Measurements from ENCODE around the gene WDR81. TPM values are rescaled to one million over a fixed set of nuclear protein-coding genes. Genes with fewer than 3 reads are reported as not detected.
"Not testable (repeated sequence)": the region's sequence is repeated elsewhere in the genome, so short reads cannot be mapped to it uniquely, and the experiment has no call there.

Gene WDR81
- polyA plus RNA-seq, 1 donor: 14.4 TPM

DNA sequence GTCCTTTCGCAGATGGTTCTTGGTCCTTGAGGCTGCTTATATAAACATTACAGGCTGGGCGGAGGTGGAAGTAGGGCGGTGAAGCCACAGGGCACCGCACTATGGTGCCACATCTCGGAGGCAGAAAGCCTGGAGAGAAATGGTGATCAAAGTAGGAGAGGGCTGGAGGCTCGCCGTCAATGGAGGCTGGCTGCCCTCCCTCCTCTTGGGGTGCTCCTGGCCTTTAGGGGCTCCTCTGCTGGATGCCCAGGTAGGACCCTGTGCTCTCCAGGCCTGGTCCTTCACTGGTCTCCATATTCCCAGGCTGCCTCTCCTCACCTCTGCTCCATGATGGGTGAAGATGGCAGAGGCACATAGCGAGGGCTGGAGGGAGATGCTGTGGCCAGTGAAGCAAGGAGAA is 12.2 kb upstream of the WDR81 start:
- DNase-seq: no peak

DNA sequence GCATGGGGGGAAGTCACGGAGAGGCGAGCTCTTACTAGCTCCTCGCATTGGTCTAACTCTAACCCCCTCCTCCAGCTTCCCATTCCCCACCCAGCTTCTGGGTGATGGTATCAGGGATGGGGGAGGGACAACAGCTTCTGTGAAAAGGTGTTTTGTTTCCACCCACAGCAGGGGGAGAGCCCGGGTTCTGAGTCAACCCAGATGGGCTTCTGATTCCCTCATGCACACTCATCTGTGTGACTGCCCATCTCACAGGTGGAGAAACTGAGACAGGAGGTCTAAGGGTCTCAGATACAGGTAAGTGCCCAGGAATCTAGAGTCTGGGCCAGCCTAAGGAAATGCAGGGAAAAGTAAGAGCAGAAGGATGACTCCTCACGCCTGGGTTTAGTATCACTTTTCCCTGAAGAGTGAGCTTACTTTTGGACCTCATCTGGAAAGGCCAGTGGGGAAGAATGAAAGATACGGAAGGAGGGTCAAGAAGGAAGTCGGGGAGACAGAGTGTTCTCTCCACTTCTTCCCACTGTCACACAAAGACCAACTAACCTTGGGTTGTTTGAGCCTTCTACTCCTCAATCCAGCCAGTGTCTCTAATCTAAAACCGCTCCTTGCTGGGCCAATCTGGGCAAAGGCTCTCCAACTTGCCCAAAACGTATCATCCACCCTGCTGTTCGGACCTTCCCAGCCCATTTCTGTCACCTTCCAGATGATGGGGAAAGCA is 11.2 kb upstream of the WDR81 start:
- DNase-seq: no peak

DNA sequence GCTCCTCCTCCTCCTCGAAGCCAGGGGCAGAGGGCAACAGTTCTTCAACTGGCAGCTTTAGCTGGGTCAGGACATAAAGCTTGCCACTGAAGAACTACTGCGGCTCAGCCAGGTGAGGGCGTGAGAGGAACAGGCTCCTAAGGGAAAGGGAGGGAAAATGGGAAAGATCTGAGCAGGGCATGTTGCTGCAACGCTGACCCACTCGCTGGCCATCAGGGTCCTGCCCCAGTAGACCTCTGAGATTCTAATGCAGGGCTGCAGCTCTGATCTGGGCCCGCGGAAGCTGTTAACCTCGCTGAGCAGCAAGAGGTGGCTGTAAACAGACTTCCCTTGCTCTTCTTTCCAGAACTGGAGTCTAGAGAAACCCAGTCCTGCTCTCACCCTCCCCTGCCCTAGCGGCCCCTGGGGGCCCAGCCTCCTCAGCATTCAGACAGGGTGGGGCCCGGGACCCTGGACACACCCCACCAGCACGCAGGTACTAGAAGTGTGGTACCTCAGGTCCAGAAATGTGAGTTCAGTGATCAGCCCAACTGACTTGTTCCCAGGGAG is 10.6 kb upstream of the WDR81 start:
- DNase-seq: no peak

DNA sequence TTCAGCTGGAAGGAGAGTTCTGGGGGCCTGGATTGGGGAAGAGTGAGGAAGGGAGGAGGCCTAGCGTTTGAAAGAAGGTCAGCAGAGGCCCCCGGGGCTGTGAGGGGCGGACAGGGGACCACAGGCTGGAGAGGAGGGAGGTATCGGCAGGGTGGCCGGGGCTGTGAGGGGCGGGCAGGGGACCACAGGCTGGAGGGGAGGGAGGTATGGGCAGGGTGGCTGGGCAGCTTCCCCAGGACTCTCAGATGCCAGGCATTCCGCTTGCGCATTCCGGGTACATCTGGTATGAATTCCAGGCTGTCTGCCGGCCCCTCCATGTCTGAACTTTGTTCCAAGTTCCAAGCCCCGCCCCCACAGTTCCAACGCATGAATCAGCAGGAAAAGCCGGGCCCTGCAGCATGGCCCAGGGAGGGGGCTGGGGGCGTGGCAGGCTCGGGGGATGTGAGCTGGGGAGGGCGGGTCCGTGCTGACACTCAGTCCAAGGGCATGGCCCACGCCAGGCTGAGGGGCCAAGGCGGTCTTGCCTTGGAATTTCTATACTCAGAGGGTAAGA is 10.0 kb upstream of the WDR81 start:
- DNase-seq: peak; percentile 90

DNA sequence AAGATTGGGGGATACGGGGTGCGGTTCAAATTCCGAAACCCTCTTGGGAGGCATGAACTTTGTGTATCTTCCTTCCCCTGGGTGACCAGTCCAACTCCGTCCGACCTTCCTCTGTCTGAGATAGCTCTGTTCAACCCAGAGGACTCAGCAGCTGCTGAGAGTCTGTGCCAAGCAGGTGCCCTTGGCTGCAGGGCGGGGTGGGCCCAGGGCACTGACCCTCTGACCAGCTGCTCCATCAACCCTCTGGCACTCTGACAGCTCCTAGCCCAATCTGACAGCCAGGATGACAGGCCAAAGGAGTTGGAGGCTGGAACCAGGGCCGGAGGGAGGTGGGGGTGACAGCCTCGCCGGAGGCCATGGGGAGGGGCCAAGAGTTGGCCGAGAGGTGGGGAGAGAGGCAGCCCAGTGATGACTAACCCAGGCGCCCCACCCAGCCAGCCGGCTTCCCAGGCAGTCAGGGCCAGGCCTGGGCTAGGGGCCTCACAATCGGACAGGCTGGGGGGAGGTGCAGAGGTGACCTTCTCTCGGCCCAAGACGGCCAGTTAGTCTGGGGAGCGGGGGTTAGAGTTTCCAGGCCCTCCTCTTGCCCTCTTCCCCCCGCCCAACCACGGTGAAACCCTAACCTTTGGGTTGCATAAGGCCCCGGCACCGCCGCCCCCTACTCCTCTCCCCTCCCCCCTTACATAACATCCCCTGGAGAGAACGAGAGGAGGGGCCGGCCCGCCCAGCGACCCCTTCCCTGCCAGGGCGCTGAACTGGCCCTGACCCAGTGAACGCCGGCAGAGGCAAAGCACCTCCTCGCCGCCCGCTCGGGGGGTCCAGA is 9.3 kb upstream of the WDR81 start:
- DNase-seq: no peak

DNA sequence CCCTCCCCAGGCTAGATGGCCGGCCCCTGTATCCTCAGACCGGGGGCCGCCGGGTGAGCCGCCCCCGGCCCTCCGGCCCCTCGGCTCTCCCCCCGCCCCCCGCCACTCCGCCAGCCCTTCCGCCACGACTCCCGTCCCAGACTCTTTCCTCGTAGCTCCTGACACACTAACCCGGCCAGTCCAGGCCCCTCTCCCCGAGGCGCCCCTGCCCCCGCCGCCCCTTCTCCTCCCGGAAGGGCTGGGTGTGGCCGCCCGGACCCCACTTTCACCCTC is 8.8 kb upstream of the WDR81 start:
- DNase-seq: no peak

DNA sequence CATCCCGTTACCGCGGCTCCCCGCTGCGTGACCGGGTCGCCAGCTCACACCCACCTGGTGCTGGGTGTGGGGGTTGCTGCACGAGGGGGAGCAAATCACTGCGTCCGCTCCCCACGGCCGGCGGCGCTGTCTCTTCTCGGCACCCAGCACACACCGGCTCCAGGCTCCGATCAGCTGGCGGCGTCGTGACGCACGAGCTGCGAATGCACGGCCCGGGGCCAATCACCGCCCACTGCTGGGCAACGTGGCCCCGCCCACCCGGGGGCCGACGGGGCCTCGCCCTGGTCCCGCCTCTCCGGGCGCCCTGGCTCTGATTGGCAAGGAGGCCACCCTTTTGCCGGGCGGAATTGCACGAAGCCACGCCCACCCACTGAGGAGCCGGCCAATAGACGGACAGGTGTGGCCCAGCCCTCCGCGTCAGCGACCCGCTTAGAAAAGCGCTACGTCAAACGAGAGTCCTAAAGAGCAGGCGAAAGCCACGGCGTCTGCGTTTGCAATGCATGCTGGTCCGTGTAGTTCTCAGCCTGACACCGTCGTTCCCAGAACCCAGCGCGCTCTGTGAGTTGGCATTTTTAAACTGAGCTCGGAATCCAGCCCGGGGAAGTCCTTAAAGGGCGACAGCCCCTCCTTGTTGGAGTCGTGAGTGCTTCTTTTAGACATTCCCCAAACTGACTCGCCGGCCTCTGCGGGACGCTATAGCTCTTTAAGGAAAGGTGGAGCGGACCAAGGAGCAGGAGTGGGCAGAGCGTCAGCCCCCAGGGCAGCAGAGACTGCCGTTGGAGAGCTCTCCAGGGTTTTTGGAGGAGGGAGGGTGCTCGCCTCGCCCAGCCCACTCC is 8.2 kb upstream of the WDR81 start:
- peak; percentile 100 for DNase-seq

DNA sequence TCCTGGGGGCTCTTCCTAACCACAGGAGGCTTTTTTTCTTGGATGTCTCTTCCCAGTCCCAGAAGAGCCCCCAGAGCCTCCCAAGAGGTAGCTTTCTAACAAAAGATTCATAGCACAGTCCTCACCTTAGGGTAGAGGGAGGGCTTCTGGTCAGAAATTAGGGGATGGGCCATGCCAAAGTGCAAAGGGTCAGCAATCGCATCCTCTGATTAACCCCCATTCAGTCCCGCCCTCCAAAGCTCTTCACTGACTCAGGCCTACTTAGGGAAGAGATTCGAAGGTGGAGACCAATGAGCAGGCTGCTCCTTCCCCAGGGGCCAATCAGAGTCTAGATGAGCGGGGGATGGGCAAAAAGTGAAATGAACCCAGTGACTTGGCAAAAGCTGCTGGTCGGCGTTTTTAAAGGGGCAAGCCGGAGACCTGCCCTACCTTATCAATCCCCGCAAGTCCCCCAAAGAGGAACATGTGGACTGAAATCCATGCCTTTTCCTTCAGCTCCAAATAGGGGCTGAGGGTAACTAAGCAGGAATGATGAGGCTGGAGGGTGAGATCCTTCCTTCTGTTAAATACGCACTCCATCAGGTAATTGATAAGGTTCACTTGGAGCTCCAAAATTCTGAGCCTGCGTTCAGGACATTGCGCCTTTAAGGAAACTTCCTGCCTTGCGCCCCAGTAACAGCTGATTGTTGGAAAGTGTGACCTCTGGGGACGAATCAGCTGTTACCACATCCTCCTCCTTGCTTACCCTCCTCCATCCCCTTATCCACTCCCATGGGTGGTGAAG is 7.4 kb upstream of the WDR81 start:
- DNase-seq: peak; percentile 97

DNA sequence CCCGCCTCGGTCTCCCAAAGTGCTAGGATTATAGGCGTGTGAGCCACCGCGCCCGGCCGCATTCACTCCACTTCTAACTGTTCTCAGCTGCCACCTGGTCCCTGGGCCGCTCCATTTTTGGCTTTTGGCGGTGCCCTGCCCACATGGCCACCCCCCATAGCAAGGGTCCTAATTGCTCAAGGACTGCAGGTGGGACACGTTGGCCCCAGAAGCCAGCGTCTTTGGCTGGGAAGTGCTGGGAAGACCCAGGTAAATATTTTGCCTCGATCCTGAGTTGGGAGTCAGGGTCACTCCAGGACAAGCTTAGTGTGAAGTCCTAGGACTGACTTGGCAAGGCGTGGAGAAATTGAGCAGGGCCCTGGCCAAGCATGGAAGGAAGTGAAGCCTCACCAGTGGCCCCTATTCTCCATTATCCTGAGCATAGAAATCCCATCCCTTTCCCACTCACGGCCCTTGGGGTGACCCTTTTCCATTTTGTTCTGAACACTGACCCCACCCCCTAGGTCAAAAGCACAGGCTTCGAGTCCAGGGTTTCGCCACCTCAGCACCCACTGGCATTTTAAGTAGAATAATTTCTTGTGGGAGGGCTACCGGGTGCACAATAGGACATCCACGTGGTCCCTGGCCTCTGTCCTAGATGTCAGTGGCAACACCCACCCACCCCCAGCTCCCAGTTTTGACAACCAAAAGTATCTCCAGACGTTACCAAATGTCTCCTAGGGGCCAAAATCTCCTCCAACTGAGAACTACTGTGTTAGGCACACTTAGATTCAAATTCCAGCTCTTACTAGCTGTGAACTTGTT is 5.9 kb upstream of the WDR81 start:
- DNase-seq: no peak

DNA sequence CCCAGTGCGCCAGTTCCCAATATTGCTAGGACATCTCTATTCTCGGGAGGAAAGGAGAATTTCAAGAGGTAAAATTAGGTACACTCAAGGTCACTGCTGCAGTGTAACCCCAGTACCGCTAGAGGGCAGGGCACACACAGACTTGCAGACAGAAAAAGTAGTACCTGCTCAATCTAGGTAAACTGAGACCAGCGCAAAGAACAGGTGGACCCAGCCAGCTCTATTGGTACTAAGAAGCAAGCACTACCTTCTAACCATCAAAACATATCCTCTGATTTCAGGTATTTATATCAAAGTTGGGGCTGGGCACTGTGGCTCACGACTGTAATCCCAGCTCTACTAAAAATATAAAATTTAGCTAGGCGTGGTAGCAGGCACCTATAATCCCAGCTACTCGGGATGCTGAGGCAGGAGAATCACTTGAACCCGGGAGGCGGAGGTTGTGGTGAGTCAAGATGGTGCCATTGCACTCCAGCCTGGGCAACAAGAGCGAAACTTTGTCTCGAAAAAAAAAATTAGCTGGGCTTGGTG is 3.6 kb upstream of the WDR81 start:
- DNase-seq: no peak

DNA sequence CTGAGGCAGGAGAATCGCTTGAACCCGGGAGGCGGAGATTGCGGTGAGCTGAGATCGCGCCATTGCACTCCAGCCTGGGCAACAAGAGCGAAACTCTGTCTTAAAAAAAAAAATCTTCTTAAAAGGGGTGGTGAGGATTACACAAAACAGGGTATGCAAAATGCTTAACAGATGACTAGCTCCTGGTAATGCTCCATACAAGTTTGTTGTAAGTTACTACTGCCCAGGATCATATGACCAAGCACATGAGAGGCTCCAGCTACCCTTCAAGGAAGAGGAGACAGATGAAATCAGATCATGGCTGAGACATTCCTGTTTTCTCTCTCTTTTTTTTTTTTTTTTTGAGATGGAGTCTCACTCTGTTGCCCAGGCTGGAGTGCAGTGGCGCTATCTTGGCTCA is 2.5 kb upstream of the WDR81 start:
- not testable (repeated sequence) for DNase-seq

DNA sequence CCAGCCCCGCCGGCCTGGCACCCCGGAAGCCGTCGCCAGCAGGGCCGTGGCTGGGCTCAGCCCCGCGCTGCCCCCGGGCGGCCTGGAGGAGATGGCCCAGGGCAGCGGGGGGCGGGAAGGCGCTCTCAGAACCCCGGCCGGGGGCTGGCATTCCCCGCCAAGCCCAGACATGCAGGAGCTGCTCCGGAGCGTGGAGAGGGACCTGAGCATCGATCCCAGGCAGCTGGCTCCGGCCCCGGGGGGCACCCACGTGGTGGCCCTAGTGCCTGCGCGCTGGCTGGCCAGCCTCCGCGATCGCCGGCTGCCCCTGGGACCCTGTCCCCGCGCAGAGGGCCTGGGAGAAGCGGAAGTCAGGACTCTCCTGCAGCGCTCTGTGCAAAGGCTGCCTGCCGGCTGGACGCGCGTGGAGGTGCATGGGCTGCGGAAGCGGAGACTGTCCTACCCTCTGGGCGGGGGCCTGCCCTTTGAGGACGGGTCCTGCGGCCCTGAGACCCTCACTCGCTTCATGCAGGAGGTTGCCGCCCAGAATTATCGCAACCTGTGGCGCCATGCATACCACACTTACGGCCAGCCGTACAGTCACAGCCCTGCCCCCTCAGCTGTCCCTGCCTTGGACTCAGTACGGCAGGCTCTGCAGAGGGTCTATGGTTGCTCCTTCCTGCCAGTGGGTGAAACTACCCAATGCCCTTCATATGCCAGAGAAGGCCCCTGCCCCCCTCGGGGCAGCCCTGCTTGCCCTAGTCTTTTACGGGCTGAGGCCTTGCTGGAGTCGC is 551 bp downstream of the WDR81 start:
- no peak for DNase-seq

DNA sequence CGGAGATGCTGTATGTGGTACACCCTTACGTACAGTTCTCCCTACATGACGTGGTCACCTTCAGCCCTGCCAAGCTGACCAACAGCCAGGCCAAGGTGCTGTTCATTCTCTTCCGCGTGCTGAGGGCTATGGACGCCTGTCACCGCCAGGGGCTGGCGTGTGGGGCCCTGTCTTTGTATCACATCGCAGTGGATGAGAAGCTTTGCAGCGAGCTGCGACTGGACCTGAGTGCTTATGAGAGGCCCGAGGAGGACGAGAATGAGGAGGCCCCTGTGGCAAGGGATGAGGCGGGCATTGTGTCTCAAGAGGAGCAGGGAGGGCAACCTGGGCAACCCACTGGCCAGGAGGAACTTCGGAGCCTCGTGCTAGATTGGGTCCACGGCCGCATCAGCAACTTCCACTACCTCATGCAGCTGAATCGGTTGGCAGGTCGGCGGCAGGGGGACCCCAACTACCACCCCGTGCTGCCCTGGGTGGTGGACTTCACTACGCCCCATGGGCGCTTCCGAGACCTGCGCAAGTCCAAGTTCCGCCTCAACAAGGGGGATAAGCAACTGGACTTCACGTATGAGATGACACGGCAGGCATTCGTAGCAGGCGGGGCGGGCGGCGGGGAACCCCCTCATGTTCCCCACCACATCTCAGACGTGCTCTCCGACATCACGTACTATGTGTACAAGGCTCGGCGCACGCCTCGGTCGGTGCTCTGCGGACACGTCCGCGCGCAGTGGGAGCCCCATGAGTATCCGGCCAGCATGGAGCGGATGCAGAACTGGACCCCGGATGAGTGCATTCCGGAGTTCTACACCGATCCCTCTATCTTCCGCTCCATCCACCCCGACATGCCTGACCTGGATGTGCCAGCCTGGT is 1.4 kb downstream of the WDR81 start:
- DNase-seq: no peak

DNA sequence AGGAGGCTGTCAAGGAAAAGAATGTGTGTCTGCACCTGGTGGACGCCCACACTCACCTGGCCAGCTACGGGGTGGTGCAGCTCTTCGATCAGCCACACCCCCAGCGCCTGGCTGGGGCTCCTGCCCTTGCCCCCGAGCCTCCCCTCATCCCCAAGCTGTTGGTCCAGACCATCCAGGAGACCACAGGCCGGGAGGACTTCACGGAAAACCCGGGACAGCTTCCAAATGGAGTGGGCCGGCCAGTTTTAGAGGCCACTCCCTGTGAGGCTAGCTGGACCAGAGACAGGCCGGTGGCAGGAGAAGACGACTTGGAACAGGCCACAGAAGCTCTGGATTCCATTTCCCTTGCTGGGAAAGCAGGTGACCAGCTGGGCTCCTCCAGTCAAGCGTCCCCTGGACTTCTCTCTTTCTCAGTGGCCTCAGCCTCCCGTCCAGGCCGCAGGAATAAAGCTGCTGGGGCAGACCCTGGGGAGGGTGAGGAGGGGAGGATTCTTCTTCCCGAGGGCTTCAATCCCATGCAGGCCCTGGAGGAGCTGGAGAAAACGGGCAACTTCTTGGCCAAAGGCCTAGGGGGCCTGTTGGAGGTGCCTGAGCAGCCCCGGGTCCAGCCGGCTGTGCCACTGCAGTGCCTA is 2.2 kb downstream of the WDR81 start:
- DNase-seq: no peak

DNA sequence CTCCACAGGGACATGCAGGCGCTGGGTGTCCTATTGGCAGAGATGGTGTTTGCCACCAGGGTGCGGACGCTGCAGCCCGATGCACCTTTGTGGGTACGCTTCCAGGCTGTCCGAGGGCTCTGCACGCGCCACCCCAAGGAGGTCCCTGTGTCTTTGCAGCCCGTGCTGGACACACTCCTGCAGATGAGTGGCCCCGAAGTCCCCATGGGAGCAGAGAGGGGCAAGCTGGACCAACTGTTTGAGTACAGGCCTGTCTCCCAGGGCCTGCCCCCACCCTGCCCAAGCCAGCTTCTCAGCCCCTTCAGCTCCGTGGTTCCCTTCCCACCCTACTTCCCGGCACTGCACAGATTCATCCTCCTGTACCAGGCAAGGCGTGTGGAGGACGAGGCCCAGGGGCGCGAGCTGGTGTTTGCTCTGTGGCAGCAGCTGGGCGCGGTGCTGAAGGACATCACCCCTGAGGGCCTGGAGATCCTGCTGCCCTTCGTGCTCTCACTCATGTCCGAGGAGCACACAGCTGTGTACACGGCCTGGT is 2.8 kb downstream of the WDR81 start:
- no peak for DNase-seq

DNA sequence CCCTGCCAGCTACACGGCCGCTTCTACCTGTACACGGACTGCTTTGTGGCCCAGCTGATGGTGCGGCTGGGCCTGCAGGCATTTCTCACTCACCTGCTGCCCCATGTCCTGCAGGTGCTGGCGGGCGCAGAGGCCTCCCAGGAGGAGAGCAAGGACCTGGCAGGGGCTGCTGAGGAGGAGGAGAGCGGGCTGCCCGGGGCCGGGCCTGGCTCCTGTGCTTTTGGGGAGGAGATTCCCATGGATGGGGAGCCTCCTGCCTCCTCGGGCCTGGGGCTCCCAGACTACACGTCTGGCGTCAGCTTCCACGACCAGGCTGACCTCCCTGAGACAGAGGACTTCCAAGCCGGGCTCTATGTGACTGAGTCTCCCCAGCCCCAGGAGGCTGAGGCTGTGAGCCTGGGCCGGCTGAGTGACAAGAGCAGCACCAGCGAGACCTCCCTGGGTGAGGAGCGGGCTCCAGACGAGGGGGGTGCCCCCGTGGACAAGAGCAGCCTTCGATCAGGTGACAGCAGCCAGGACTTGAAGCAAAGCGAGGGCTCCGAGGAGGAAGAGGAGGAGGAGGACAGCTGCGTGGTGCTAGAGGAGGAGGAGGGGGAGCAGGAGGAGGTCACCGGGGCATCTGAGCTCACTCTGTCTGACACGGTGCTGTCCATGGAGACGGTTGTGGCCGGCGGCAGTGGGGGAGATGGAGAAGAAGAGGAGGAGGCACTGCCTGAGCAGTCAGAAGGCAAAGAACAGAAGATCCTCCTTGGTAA is 3.5 kb downstream of the WDR81 start:
- DNase-seq: no peak

DNA sequence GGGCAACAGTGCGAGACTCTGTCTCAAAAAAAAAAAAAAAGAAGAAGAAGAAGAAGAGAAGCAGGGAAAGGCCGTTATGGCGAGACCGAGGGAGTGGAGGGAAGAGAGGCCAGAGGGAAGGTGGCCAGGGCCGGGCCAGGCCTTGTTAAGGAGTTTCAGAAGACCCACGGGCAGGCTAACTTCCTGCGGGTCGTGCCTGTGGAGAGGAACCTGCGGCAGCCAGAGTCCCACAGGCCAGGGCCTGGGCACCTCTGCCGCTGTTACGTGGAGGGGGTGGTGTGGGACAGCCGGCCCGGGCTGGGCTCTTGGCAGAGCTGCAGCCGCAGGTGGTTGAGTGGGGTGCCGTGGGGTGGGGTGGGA is 5.4 kb downstream of the WDR81 start:
- no peak for DNase-seq
